Endothelial cell of umbilical vein (primary cell): ENCODE results near the gene ARHGEF39.

Experiments
- CTCF ChIP-seq, 2 donors: IDR thresholded peaks; 1 replicate in 1 of 2; 2 replicates in 1 of 2; pipeline ENCODE4 v1.5.1; 2011; ENCODE audit warnings: low read length in 2 of 2, mild to moderate bottlenecking in 2 of 2, moderate library complexity in 2 of 2, control low read depth in 1 of 2, inconsistent platforms in 1 of 2, low read depth in 1 of 2; ENCODE audit not compliant: insufficient read depth in 1 of 2; ENCODE audit errors: extremely low read depth in 1 of 2
- EZH2 ChIP-seq: IDR thresholded peaks from 2 replicates; pipeline ENCODE4 v1.6.1; 2012; ENCODE audit warnings: borderline replicate concordance, low read depth, mild to moderate bottlenecking, moderate library complexity, low read length, inconsistent platforms; ENCODE audit not compliant: severe bottlenecking
- FOS ChIP-seq: IDR thresholded peaks from 2 replicates; pipeline ENCODE4 v1.6.1; 2011; ENCODE audit warnings: mild to moderate bottlenecking, low read length, moderate library complexity, borderline replicate concordance; ENCODE audit not compliant: insufficient read depth
- GATA2 ChIP-seq: IDR thresholded peaks from 2 replicates; pipeline ENCODE4 v1.7.0; 2011; ENCODE audit warnings: low read depth, mild to moderate bottlenecking, moderate library complexity, mixed read lengths, low read length; ENCODE audit not compliant: insufficient read length, insufficient read depth
- MYC ChIP-seq: IDR thresholded peaks from one replicate; pipeline ENCODE4 v1.6.1; 2011; ENCODE audit warnings: mild to moderate bottlenecking, low read depth, low read length
- POLR2A ChIP-seq: IDR thresholded peaks from 2 replicates; pipeline ENCODE4 v1.6.1; 2012; ENCODE audit warnings: low read depth, mild to moderate bottlenecking, control low read depth, low read length
- POLR2AphosphoS5 ChIP-seq: IDR thresholded peaks from 2 replicates; pipeline ENCODE4 v1.6.1; 2012; ENCODE audit warnings: low read depth, mild to moderate bottlenecking, control low read depth, low read length, moderate library complexity; ENCODE audit not compliant: insufficient read depth

DNA sequence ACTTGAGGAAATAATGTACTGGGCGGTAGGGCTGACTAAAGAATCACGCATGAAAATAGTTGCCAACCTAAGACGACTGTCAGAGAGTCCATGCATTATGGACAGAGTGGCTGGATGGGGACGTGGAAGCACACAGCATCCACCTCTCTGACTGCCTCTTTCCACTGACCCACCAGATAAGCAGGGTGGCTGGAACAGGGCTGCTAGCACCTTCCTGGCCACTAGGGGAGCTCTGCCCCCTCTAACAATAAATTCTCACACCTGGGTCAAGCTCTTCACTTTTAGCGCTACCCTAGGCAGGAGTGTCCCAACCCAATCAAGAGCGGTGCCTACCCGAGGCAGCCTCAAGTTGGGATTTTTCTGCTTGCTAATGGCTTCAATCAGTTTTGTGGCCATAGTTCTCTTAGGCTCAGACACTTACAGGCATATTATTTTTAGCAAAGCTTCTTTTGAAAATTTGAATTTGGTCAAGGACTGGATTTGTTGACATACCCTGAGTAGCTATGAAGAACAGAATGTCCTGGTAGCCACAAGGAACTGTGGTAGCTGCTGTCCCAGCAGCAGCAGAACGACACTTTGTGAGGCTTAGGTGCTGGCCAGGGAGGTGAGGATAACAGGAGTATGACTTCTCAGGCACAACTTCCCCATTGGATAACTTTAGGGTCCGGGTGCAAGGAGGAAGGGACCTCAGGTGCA, 31.7 kb upstream of the ARHGEF39 start:
- peak; percentile 86 to 94 for TF ChIP-seq CTCF (IDR thresholded peaks at IDR 0.05; ENCODE audit: extremely low read depth in 1 of 2, insufficient read depth in 1 of 2, low read depth in 1 of 2, low read length in 2 of 2)
- TF ChIP-seq EZH2 = no peak
- no peak for TF ChIP-seq FOS
- peak; percentile 30 for TF ChIP-seq POLR2A
- TF ChIP-seq POLR2AphosphoS5 = no peak
- no peak for TF ChIP-seq MYC
- TF ChIP-seq GATA2 = no peak
